Measurements from ENCODE around the gene OLFML1. TPM values are rescaled to one million over a fixed set of nuclear protein-coding genes. Genes with fewer than 3 reads are reported as not detected.

Gene OLFML1
- total and polyA plus RNA-seq, 2 of the 13 experiments (the other 11 are each of a cell fraction or from before 2014, with no cell fraction given): 0.89 to 0.90 TPM

GRCh38 chr11:7544021-7544420 is 58.7 kb downstream of the OLFML1 start (continued):
- no peak for TF ChIP-seq DZIP1 (CRISPR knock-in tag; IDR thresholded peaks at IDR 0.05)
- no peak for TF ChIP-seq GABPB1 (CRISPR knock-in tag; IDR thresholded peaks at IDR 0.05)

GRCh38 chr11:7545611-7546010 is 60.3 kb downstream of the OLFML1 start:
- WGBS (ENCODE audit: low lambda C conversion rate): 93% methylated on average over 4 of the region's 4 CpGs
- Histone ChIP-seq H3K27ac (ENCODE audit: extremely low read length, insufficient read depth, low read length) (no peak overlapping the region), H4K20me1 (ENCODE audit: insufficient read depth, low read length) (no peaks in the 10 kb centered on the region)

More at GRCh38 chr11:7545611-7546010, 60.3 kb downstream of the OLFML1 start:
- ATAC-seq: no peak
- FAIRE-seq: no peak
- H3K4me3 ChIP-seq (replicated peaks in 1 of 3; ENCODE audit: insufficient read depth in 1 of 3, low read depth in 2 of 3, low read length in 3 of 3): no peak overlapping the region
- H3K27me3 ChIP-seq (ENCODE audit: control insufficient read depth in 1 of 2, insufficient read depth in 2 of 2, low read length in 2 of 2): no peaks in the 10 kb centered on the region; a peak in 1 of 5 replicates
- ChIA-PET POLR2A (no interaction called here), CTCF (ENCODE audit: low intra/inter-chr PET ratio, low total read pairs) (no interaction called here)
- no peaks in the 10 kb centered on the region for H3K9me3 ChIP-seq (ENCODE audit: low read length)
- H3K79me2 ChIP-seq (ENCODE audit: insufficient read depth, low read length): no peaks in the 10 kb centered on the region
- in situ Hi-C loops (cut with HindIII; ENCODE audit: extremely low pct_ligation_motif_present, low pct_unique_long_range_greater_than_20kb): no loop called here
- DNase-seq (ENCODE audit: low spot score): no peak
- no TSS peak for BruUV-seq (replicated peaks)
- peaks cover 5% of the 10 kb centered on the region; the same call in 1 of the 2 replicates for H3K4me1 ChIP-seq (ENCODE audit: insufficient read depth, low read length)
- intact Hi-C loops (cut with micrococcal nuclease; ENCODE audit: unreplicated experiment): no loop called here
- H3K9ac ChIP-seq (ENCODE audit: insufficient read depth, low read depth, low read length): no peak overlapping the region
- no peak overlapping the region for H2AFZ ChIP-seq (ENCODE audit: low read length)
- H3K4me2 ChIP-seq (ENCODE audit: low read depth, low read length): no peak overlapping the region
- TF ChIP-seq EEA1 (CRISPR knock-in tag; IDR thresholded peaks at IDR 0.05; ENCODE audit: borderline replicate concordance) (no peak), PCBP2 (optimal IDR thresholded peaks at IDR 0.05; ENCODE audit: low read depth, low read length, poor library complexity, severe bottlenecking) (no peak), TBL1XR1 (IDR thresholded peaks at IDR 0.05; ENCODE audit: borderline replicate concordance, low read length, partially characterized antibody) (no peak), SP140L (CRISPR knock-in tag; IDR thresholded peaks at IDR 0.05; ENCODE audit: borderline replicate concordance) (no peak), ZFP37 (CRISPR knock-in tag; IDR thresholded peaks at IDR 0.05; ENCODE audit: borderline replicate concordance) (no peak), ZNF781 (CRISPR knock-in tag; IDR thresholded peaks at IDR 0.05; ENCODE audit: borderline replicate concordance, not compliant biosample characterization) (no peak), PAX8 (CRISPR knock-in tag; IDR thresholded peaks at IDR 0.05; ENCODE audit: borderline replicate concordance) (no peak), ZNF737 (CRISPR knock-in tag; IDR thresholded peaks at IDR 0.05; ENCODE audit: borderline replicate concordance) (no peak), ZNF605 (CRISPR knock-in tag; IDR thresholded peaks at IDR 0.05) (no peak), DMAP1 (CRISPR knock-in tag; IDR thresholded peaks at IDR 0.05) (no peak), ZNF468 (CRISPR knock-in tag; IDR thresholded peaks at IDR 0.05) (no peak), ZBTB33 (CRISPR knock-in tag; IDR thresholded peaks at IDR 0.05) (no peak), ZNF121 (CRISPR knock-in tag; IDR thresholded peaks at IDR 0.05) (no peak)
- TF ChIP-seq, protein P1, sequence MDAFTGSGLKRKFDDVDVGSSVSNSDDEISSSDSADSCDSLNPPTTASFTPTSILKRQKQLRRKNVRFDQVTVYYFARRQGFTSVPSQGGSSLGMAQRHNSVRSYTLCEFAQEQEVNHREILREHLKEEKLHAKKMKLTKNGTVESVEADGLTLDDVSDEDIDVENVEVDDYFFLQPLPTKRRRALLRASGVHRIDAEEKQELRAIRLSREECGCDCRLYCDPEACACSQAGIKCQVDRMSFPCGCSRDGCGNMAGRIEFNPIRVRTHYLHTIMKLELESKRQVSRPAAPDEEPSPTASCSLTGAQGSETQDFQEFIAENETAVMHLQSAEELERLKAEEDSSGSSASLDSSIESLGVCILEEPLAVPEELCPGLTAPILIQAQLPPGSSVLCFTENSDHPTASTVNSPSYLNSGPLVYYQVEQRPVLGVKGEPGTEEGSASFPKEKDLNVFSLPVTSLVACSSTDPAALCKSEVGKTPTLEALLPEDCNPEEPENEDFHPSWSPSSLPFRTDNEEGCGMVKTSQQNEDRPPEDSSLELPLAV (CRISPR knock-in tag; conservative IDR thresholded peaks at IDR 0.05; ENCODE audit: low read depth): no peak
- H3K36me3 ChIP-seq (replicated peaks in 1 of 2; ENCODE audit: control insufficient read depth in 1 of 2, insufficient read depth in 2 of 2, low read length in 2 of 2): peaks cover 0 to 6% of the 10 kb centered on the region in 2 experiments; a peak in 1 of 5 replicates

All from HepG2 (cell line).